GM12801 (cell line): Measurements from ENCODE around the gene CACNA1S.

Experiments
- TF ChIP-seq, protein P1 (sequence below): IDR thresholded peaks from one replicate; pipeline ENCODE4 v1.5.1; 2011; ENCODE audit warnings: control low read depth; ENCODE audit not compliant: insufficient read length; ENCODE audit errors: extremely low read depth

The CACNA1S gene

DNA sequence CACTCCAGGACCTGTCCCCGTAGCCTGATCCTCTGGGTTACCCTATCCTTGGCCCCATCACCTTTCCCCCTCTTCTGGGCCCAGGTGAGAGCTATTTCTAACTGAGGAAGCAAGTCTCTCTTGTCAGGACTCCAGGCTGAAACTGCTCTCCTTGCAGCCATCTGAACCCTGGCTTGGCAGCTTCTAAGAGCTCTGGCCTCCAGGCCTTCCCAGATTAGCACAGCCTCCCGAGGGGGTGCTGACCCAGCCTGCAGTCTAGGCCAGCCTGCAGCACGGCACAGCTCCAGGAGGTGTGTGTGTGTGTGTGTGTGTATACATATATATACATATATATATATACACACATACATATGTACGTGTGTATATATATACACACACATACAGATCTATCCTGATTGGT lies 17.4 kb downstream of the CACNA1S start:
- TF ChIP-seq, protein P1, sequence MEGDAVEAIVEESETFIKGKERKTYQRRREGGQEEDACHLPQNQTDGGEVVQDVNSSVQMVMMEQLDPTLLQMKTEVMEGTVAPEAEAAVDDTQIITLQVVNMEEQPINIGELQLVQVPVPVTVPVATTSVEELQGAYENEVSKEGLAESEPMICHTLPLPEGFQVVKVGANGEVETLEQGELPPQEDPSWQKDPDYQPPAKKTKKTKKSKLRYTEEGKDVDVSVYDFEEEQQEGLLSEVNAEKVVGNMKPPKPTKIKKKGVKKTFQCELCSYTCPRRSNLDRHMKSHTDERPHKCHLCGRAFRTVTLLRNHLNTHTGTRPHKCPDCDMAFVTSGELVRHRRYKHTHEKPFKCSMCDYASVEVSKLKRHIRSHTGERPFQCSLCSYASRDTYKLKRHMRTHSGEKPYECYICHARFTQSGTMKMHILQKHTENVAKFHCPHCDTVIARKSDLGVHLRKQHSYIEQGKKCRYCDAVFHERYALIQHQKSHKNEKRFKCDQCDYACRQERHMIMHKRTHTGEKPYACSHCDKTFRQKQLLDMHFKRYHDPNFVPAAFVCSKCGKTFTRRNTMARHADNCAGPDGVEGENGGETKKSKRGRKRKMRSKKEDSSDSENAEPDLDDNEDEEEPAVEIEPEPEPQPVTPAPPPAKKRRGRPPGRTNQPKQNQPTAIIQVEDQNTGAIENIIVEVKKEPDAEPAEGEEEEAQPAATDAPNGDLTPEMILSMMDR = no peak

DNA sequence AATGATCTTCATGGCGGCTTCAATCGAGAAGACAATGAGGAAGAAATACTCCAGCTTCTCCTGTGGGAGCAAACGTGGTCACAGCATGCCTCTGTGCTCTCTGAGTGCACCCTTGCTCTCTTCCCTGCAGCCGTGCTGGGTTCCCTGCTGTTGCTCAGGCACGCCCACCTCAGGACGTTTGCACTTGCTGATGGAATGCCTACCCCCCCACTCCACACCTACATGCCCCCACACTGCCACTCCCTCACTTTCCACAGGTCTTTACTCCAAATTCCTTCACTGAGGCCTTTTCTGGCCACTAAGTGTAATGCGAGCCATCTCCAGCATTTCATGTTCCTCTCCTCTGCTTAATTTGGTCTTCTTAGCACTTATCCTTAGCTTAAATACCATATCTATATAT lies 18.3 kb downstream of the CACNA1S start:
- TF ChIP-seq, protein P1 = no peak

DNA sequence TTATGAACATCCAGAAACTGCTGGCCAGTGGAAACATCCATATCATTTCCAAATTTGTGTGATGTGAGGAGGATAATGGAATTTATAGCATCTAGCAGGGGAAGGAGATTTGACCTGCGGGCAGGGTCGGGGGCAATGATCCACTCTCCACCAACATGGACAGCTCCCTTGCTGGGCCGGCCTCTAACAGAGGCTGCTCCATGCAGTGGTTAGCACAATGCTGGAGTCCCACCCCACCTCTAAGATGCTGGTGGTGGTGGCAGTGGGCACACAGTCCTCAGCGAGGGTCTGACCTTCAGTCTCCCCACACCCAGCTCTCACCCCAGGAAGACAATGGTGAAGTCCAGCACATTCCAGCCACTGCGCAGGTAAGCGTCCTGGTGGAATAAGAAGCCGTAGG lies 18.7 kb downstream of the CACNA1S start:
- TF ChIP-seq, protein P1 = no peak

DNA sequence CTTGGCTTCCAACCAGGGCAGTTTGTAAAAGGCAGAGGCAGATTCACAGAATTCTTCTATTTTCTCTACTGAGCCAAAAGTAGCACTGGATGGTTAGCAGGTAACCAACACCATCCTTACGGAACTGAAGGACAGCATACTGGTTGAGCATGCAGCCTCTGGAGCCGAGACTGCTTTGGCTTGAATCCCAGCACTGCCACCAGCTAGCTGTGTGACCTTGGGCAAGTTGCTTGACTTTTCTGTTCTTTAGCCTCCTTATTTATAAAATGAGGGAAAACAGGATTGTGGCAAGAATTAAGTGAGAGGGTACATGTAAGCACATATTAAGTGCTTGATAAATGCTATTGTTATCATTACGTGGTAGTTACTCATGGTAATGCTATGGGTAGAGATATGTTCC lies 19.5 kb downstream of the CACNA1S start:
- TF ChIP-seq, protein P1 = no peak

DNA sequence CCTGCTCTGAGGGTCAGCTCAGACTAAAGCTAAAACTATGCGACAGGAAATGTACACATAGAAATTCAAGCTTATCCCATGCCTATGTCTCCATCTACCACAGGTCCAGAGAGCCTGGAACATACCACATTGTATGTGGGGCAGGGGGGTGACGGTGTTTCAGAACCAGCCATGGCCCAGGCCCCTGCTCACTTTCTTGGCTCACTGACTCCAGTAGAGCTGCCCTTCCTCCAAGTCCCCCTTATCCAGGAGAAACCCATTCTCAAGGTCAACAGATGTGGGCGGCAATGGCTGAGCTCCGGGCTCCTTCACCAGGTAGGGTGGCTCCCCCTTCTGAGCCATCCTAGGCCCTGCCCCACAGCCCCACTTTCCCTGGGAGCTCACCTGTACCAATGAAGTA lies 21.0 kb downstream of the CACNA1S start:
- TF ChIP-seq, protein P1 = no peak

DNA sequence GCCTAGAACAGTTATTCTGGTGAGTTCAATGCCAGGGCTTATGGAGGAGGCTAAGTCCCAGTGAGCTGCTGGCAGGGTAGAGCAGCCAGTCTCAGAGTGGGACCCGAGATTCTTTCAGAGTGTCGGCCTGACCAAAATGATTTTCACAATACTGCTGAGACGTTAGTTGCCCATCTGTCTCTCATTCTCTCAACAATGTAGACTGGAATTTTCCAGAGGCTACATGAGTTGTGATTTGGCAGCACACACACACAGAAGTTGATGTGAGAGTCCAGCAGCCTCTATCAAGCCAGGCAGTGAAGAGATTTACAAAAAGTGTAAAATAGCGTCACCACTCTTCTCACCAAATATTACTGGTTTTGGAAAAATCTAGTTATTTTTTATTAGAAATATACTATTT lies 21.7 kb downstream of the CACNA1S start:
- TF ChIP-seq, protein P1 = no peak

DNA sequence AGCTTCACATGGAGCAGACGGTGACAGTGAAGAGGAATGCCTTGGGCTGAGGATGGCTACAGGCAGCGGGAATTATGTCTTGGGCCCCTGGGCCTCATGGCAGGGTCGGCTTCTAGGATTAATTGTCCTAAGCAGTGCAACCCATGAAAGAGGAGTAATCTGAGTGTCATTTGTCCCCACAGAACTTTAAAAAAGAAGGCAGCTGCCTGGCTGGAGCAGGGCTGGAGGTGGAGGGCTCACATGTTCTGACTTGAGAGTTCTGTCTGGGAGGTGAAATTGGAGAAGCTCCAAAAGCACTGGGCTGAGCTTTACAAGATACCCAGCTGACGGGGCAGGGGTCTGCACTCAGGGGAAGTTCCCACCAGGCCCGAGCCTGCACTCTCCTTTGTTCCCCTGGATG lies 22.6 kb downstream of the CACNA1S start:
- TF ChIP-seq, protein P1 = no peak
